ENCODE results near the gene MYL2. TPM values are rescaled to one million over a fixed set of nuclear protein-coding genes. Genes with fewer than 3 reads are reported as not detected.

MYL2 gene
- total RNA-seq, 1 experiment from 2014 or later, result 0.39 TPM

DNA sequence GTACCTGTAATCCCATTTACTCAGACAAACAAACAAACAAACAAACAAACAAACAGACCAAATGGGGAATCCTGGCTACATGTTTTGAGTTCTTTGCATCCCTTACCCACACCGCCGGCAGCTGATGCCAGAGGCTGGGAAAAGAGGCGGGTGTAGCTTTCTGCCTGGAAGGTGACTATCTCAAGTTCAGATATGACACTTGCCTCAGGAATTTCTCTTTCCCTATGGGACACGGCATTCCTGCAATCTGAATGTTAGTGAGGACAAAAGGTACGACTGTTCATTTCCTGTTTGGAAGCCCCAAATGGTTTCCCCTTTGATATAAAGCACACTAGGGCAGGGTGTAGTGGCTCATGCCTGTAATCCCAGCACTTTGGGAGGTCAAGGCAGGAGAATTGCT, 2.9 kb downstream of the MYL2 start (continued):
- no peak for TF ChIP-seq RAD21 (IDR thresholded peaks at IDR 0.05; ENCODE audit: low read depth)
- TF ChIP-seq POLR2A (IDR thresholded peaks at IDR 0.05; ENCODE audit: borderline replicate concordance, extremely low read depth, insufficient read depth, insufficient read length), result no peak

DNA sequence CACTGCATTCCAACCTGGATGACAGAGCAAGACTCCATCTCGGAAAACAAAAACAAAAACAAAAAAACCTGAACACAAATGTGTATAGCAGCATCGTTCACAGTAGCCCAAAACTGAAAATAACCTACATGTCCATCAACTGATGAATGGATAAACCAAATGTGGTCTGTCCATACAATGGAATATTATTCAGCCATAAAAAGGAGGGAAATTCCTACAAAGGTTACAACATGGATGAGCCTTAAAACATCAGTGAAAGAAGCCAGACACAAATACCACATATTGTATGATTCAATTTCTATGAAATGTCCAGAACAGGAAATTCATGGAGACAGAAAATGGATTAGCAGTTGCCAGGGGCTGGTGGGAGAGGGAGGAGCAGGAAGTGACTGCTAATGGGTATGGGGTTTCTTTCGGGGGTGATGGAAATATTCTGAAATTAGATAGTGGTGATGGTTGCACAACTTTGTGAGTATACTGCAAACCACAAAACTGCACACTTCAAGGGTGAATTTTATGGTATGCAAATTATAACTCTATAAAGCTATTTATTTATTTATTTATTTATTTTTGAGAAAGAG, 4.0 kb downstream of the MYL2 start:
- Histone ChIP-seq H3K9ac (ENCODE audit: low read length) (no peak overlapping the region), H3K36me3 (ENCODE audit: control insufficient read depth in 1 of 2, insufficient read depth in 2 of 2, low read length in 2 of 2) (no peaks in the 10 kb centered on the region), H4K20me1 (ENCODE audit: insufficient read depth) (no peaks in the 10 kb centered on the region), H3K4me2 (ENCODE audit: low read length) (no peak overlapping the region), H3K27ac (ENCODE audit: low read depth, low read length) (no peak overlapping the region), H3K9me3 (ENCODE audit: control insufficient read depth in 1 of 2, insufficient read depth in 1 of 2, low read depth in 1 of 2, low read length in 2 of 2) (no peaks in the 10 kb centered on the region), H3K4me3 (replicated peaks in 1 of 2; ENCODE audit: low read depth in 1 of 2, low read length in 2 of 2) (no peak overlapping the region), H3K9me2 (ENCODE audit: insufficient read depth) (no peaks in the 10 kb centered on the region), H3K79me2 (ENCODE audit: insufficient read depth, low read length) (no peaks in the 10 kb centered on the region), H3K27me3 (ENCODE audit: insufficient read depth, low read length) (no peaks in the 10 kb centered on the region), H3K4me1 (ENCODE audit: control insufficient read depth in 1 of 2, insufficient read depth in 2 of 2, low read length in 2 of 2) (peaks cover 16 to 46% of the 10 kb centered on the region in 2 experiments), H2AFZ (ENCODE audit: low read depth, low read length, poor library complexity, severe bottlenecking) (no peak overlapping the region)
- no peak for ATAC-seq
- TF ChIP-seq, protein P1, sequence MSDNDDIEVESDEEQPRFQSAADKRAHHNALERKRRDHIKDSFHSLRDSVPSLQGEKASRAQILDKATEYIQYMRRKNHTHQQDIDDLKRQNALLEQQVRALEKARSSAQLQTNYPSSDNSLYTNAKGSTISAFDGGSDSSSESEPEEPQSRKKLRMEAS (IDR thresholded peaks at IDR 0.05), result no peak
- TF ChIP-seq ATF3 (IDR thresholded peaks at IDR 0.05), result no peak
- TF ChIP-seq POLR2A (IDR thresholded peaks at IDR 0.05; ENCODE audit: borderline replicate concordance, extremely low read depth, insufficient read depth, insufficient read length), result no peak
- no peak for TF ChIP-seq CBX3 (IDR thresholded peaks at IDR 0.05; ENCODE audit: low read depth)
- no peak for TF ChIP-seq SRF (IDR thresholded peaks at IDR 0.05; ENCODE audit: low read depth)
- no peak for TF ChIP-seq FOSL1 (IDR thresholded peaks at IDR 0.05; ENCODE audit: low read depth)
- no peak for TF ChIP-seq POLR2AphosphoS5 (IDR thresholded peaks at IDR 0.05; ENCODE audit: low read depth, low read length)
- TF ChIP-seq TCF7L2 (IDR thresholded peaks at IDR 0.05; ENCODE audit: borderline replicate concordance, extremely low read depth, insufficient read depth, insufficient read length), result no peak
- no peak for TF ChIP-seq ELF1 (IDR thresholded peaks at IDR 0.05; ENCODE audit: borderline replicate concordance, low read depth)
- no peak for TF ChIP-seq REST (IDR thresholded peaks at IDR 0.05; ENCODE audit: low read depth)
- no peak for TF ChIP-seq JUND (IDR thresholded peaks at IDR 0.05)
- no peak for TF ChIP-seq CTCF (IDR thresholded peaks at IDR 0.05 in 2 of 3, conservative IDR thresholded peaks at IDR 0.05 in 1 of 3; ENCODE audit: borderline replicate concordance in 1 of 3, insufficient read depth in 1 of 3, low read depth in 2 of 3, low read length in 2 of 3)
- no peak for TF ChIP-seq EZH2phosphoT487 (IDR thresholded peaks at IDR 0.05; ENCODE audit: borderline replicate concordance)
- no TSS peak for BruUV-seq (replicated peaks)
- CTCF ChIA-PET, result no interaction called here
- intact Hi-C loops (cut with micrococcal nuclease), result no loop called here
- RAD21 ChIA-PET (ENCODE audit: low non-redundant PET in 1 of 2, low total read pairs in 2 of 2, uncharacterized antibody in 2 of 2, unreplicated experiment in 2 of 2), result no interaction called here
- POLR2A ChIA-PET, result no interaction called here
- DNase-seq (ENCODE audit: low read depth, low spot score), result no peak
